GM21526 (cell line): ENCODE measurements around the gene ALOX12B.
"Not testable (repeated sequence)": the region's sequence is repeated elsewhere in the genome, so short reads cannot be mapped to it uniquely, and the experiment has no call there.

ENCODE experiments used
- ATAC-seq: cut with Tn5 transposase; IDR thresholded peaks from one replicate; pipeline ENCODE4 v1.9.1; 2021; ENCODE audit warnings: moderate library complexity; ENCODE audit not compliant: unreplicated experiment, low FRiP score

Gene ALOX12B

GRCh38 chr17:8048236-8048635, 39.3 kb downstream of the ALOX12B start:
- ATAC-seq: no peak

- no peak for ATAC-seq
Measured at GRCh38 chr17:8047769-8048110, 39.8 kb downstream of the ALOX12B start.

DNA sequence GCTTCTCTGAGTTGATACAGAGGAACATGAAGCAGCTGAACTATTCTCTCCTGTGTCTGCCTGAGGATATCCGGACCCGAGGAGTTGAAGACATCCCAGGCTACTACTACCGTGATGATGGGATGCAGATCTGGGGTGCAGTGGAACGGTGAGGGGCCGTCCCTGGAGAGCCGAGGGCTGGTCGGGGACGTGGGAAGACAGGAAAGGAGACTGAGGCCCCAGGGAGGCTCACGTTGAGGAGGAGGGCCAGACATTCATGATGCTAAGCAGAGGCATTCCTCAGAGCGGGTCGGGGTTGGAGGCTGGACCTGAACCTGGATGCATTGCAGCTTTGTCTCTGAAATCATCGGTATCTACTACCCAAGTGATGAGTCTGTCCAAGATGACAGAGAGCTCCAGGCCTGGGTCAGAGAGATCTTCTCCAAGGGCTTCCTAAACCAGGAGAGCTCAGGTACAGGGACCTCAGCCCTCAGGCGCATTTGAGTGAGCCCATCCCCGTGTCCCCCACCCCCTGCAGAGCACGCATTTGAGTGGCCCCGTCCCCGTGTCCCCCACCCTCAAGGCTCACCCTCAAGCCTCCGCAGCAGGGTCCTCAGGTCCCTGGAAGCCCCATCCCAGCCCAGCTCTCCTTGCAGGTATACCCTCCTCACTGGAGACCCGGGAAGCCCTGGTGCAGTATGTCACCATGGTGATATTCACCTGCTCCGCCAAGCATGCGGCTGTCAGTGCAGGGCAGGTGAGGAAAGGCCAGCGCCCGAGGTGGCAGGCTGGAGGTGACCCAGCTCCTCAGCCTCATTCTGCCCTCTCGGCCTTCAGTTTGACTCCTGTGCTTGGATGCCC, 40.4 kb downstream of the ALOX12B start:
- ATAC-seq: no peak

DNA sequence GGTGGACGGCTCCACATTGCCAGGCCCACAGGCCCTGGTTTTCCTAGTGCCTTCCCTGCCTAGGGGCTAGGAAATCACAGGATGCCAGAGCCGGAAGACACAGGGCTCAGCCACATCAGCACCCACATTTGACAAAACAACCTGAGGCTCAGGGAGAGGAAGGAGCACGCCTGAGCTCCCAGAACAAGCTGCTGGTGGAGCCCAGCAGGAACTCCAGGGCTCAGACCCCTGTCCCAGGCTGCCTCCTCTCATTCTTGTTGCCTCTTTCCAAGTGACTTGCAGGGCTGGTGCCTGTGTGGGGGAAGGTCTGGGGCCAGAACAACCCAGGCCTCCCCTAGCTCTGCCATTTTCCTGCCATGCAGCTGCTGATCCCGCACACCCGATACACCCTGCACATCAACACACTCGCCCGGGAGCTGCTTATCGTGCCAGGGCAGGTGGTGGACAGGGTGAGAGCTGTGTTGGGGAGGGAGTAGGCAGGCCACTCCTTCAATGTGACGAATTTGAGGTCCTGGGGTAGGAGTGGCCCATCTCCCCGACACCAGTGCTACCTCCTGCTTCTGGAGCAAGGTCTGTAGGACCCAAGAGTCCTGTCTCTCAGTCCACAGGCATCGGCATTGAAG, 41.1 kb downstream of the ALOX12B start:
- no peak for ATAC-seq

GRCh38 chr17:8044819-8045810, 42.4 kb downstream of the ALOX12B start:
- no peak for ATAC-seq

GRCh38 chr17:8041979-8042378, 45.5 kb downstream of the ALOX12B start:
- no peak for ATAC-seq

DNA sequence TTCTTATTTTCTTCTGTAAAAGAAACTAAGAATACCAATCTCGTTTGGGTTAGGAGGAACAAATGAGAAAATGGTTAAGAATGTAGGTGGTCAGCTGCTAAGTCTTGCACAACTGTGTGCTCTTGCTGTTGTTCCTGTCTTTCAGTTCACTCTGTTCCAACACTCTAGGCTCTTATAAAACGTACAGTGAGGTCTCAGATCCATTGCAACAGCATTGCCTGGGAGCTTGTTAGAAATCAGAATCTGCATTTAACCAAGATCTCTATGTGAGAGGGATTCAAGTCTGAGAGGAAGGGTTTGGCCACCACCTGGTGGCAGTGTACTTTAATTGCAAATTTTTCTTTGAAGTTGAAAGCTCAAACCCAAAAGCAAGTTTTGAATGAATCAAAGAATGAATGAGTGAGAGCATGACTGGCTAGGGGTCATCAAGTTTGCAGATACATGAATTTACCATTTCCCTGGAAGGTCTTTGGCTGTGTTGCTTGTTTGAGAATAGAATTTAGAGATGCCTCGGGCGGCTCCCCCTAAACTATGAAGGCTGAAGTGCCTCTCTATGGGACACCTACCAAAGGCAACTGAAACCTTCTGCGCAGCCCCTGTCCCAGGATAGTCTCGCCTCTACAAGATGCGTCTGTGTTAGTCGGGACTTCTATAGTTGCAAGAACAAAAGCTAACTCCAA, 46.1 kb downstream of the ALOX12B start:
- ATAC-seq: no peak

GRCh38 chr17:8039611-8040168, 47.8 kb downstream of the ALOX12B start:
- ATAC-seq: no peak

DNA sequence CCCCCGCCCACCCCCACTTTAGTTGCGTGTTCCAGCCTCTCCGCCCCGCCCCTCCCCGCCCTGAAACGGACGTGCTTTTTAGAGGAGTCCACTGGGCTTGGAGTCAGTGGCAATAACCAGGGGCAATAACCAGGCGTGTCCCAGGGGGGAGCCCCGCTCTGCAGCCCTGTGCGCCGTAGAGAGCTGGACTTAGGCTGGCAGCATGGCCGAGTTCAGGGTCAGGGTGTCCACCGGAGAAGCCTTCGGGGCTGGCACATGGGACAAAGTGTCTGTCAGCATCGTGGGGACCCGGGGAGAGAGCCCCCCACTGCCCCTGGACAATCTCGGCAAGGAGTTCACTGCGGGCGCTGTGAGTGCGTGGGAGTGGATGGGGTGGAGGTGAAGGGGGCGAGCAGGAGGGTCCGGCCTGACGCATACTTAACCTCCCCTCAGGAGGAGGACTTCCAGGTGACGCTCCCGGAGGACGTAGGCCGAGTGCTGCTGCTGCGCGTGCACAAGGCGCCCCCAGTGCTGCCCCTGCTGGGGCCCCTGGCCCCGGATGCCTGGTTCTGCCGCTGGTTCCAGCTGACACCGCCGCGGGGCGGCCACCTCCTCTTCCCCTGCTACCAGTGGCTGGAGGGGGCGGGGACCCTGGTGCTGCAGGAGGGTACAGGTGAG, 48.4 kb downstream of the ALOX12B start, which contains the start of gene ALOX15B:
Gene ALOX15B, plus strand, starts transcription at position 106 of the 657 bp plus-strand sequence. Its CDS starts 97 bp downstream, at position 203.
- ATAC-seq: no peak

DNA sequence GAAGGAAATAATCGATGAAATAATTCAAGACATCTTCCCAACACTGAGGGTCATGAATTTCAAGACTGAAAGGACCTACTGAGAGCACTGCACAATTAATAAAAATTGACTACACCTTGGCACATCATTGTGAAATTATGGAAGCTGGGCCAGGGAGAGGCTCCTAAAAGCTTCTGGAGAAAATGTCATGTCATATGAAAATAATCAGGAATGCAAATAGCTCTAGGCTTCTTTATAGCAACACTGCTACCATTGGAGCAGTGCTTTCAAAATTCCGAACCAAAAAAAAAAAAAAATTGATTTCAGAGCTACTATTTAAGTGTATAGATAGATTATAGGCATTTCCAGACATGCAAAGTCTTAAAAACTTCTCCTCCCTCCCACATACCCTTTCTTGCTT, 55.1 kb downstream of the ALOX12B start:
- no peak for ATAC-seq

DNA sequence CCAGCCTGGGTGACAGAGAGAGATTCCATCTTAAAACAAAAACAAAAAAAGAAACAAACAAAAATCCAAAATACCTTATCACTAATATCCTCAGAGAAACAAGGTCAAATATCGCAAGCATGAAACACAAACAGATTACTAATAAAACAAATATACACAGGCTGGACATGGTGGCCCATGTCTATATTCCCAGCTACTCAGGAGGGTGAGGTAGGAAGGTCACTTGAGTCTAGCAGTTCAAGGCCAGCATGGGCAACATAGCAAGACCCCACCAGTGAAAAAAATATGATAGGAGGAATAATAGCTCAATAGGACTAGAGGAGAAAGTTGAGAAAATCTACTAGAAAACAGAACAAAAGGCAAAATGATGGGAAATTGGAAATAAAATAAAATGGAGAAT, 55.6 kb downstream of the ALOX12B start:
- no peak for ATAC-seq

- no peak for ATAC-seq
Measured at GRCh38 chr17:8031261-8031661, 56.3 kb downstream of the ALOX12B start.

GRCh38 chr17:8029121-8029520, 58.4 kb downstream of the ALOX12B start:
- ATAC-seq: no peak

DNA sequence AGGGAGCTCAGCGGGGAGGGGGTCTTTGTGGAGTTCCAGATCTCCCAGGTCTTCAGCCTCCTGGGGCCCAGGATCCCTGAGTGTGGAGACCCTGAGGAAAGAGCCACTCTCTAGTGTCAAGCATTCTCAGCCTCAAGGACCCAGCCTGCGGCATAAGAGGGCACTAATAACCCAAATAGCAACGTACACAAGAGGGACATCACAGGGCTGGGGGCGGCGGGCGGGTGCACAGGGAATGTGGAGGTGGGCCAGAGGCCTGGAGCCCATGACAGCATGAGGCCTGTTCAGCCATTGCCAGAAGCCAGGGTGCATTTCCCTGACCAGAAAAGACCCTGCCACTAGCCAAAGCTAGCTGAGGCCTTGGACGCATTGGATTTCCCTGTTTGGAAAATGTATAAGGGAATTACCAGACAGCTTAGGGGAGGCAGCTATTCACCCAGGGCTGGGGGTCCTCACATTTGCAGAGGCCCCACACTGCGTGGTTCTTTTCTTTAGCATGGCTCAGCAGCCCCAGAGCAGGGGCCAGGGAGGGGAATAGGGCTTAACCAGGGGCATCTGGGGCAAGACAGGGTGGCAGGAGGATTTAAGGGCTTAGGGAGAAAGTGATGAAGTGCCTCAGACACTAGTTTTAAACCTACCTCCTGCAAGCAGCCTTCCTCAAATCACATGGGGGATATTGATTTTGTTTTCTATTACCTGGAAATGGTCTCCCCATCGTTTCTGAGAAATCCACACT, 62.2 kb downstream of the ALOX12B start:
- ATAC-seq: no peak

- not testable (repeated sequence) for ATAC-seq
Measured at GRCh38 chr17:8024161-8024560, 63.4 kb downstream of the ALOX12B start.
